Psoas muscle (tissue), 8 donors: ENCODE data around the gene RDH12. TPM values are rescaled to one million over a fixed set of nuclear protein-coding genes. Genes with fewer than 3 reads are reported as not detected.
A peak's percentile ranks its signal among the peaks of the same experiment; 100 is the strongest.

Experiments
- ATAC-seq, 4 donors: fragments of 200-7000 bp; cut with Tn5 transposase; one replicate each; pipeline ENCODE4 v1.9.1; 2020; ENCODE audit warnings: moderate library complexity in 3 of 4, mild to moderate bottlenecking in 2 of 4
- DNase-seq, 2 donors: peaks; one replicate each; pipeline ENCODE4 v3.0.0-alpha.2; 2020
- H3K27ac ChIP-seq: fragments of 200-600 bp; one replicate; pipeline ENCODE4 v1.8.0; 2022
- H3K27me3 ChIP-seq, 3 donors: fragments of 200-600 bp in 1 of 3; one replicate each; pipeline versions ENCODE4 v1.6.1 to v1.8.0; 2013 to 2022; ENCODE audit warnings: low read length in 2 of 3, mild to moderate bottlenecking in 2 of 3, moderate library complexity in 1 of 3; ENCODE audit not compliant: insufficient read depth in 3 of 3
- H3K36me3 ChIP-seq, 2 donors: fragments of 200-600 bp in 1 of 2; one replicate each; pipeline versions ENCODE4 v1.6.1 to v1.8.0; 2013 to 2022; ENCODE audit warnings: low read depth in 1 of 2, mild to moderate bottlenecking in 1 of 2, moderate library complexity in 1 of 2; ENCODE audit not compliant: insufficient read depth in 1 of 2
- H3K4me1 ChIP-seq: fragments of 200-600 bp; one replicate; pipeline ENCODE4 v1.8.0; 2022
- H3K4me3 ChIP-seq: fragments of 200-600 bp; one replicate; pipeline ENCODE4 v1.8.0; 2022; ENCODE audit warnings: mild to moderate bottlenecking
- H3K9me3 ChIP-seq: fragments of 200-600 bp; one replicate; pipeline ENCODE4 v1.8.0; 2022
- CTCF ChIP-seq: fragments of 200-600 bp; IDR thresholded peaks from one replicate; pipeline ENCODE4 v1.8.0; 2022; ENCODE audit warnings: antibody characterized with exemption
- WGBS, 3 donors: extraction: QIAGEN DNeasy Blood & Tissue Kit; methylation state at CpG; one replicate each; pipeline versions ENCODE4 v1.1.6 to v1.1.7; 2013; 5-methylcytosine and 5-hydroxymethylcytosine counted together
- intact Hi-C, 2 donors: fragments of 100-400 bp; cut with DNase I; formaldehyde crosslinking; loops; one replicate each; pipeline versions ENCODE4 v1.11.0 to v1.14.2; 2022
- polyA plus RNA-seq, 3 donors: library from polyadenylated mRNA; stranded (reverse); fragments of 200-250 nt; gene quantifications; one replicate each; pipeline ENCODE4 v1.2.3, GENCODE V29; 2013
- total RNA-seq, 4 donors: library from RNA; stranded (reverse); fragmentation: NEBNext Ultra II Directional in 2 of 4; extraction: Animal tissue kit (Norgen Biotek cat#: 25700) in 2 of 4; gene quantifications; one replicate each; pipeline versions ENCODE4 v1.2.1 to v1.2.4, GENCODE V29; 2021 to 2023
- donor health status: healthy with polysubstance abuse.
- donor health status: DM: no; HTN: no; CAD: no; lungs with moderate emphysema.
- donor health status: Bipolar disorder and iron deficiency.
- donor health status: healthy.
- donor health status: DM: yes; HTN: yes; CAD: no.
- donor health status: DM: no; HTN: no; CAD: no.
- donor health status: DM: no; HTN: no; CAD: no.
- donor health status: DM: yes; HTN: yes; CAD: no.

The RDH12 gene
- total and polyA plus RNA-seq, 7 donors = 0.03 TPM; not detected in 6

GRCh38 chr14:67666750-67667449, 34.8 kb upstream of the RDH12 start:
- H3K36me3 ChIP-seq = peaks cover 0 to 3% of the 10 kb centered on the region in 2 donors
- no peak overlapping the region for H3K4me3 ChIP-seq
- H3K4me1 ChIP-seq = peaks cover 21% of the 10 kb centered on the region
- 10 to 21% (median 16%) methylated on average over 1 of the region's 1 CpG for WGBS, 3 donors
- H3K9me3 ChIP-seq = no peaks in the 10 kb centered on the region
- ATAC-seq = peak; percentile 70 to 87 (median 80)
- intact Hi-C loops = loop anchor here (2.0 to 5.0 kb wide), 3 partner anchors 48 to 85 kb away; partner anchors contain the start of gene ARG2 (in 2 of the 2)
- DNase-seq = no peak
- H3K27me3 ChIP-seq = no peaks in the 10 kb centered on the region
- H3K27ac ChIP-seq = no peak overlapping the region
- peak; percentile 66 for TF ChIP-seq CTCF

DNA sequence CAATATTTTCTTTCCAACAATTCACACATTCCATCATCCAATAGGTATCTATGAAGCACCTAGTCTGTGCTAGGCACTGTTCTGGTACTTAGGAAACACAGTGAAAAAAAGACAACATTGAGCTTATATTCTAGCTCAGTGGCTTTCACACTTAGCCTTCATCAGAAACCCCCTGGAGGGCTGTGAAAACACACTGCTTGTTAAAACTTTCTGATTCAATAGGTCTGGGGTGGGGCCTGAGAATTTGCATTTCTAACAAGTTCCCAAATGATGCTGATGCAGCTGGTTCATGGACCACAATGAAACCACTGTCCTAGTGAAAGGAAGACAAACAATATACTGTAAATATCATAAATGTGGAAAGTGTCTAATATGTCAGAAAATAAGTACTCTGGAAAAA, 33.1 kb upstream of the RDH12 start:
- Histone ChIP-seq H3K27me3 (no peaks in the 10 kb centered on the region), H3K27ac (no peak overlapping the region), H3K4me3 (no peak overlapping the region), H3K4me1 (peaks cover 37% of the 10 kb centered on the region), H3K9me3 (no peaks in the 10 kb centered on the region), H3K36me3 (no peaks in the 10 kb centered on the region)
- DNase-seq (no peak), ATAC-seq (no peak)
- no peak for TF ChIP-seq CTCF
- intact Hi-C loops = loop anchor here (5.0 kb wide), 2 partner anchors 51 to 86 kb away; partner anchors contain the start of gene ARG2 (in 1 of the 2)

DNA sequence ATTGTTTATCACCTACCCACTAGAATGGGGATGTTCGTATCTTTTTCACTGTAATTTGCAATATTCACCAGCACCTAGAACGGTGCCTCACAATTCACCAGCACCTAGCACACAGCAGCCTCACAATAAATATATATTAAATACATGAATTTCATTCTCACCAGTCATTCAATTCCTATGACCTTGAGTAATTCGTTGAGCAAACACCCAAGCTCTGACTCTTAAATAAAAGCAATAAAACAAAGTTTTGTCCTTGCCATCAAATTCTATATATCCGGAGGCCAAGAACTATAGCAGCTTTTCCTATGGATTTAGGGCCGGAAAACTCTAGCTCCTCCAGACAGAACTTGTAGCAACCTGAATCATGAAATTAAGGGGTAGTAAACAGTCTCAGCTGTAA, 28.2 kb upstream of the RDH12 start:
- intact Hi-C loops = no loop called here
- peaks cover 31% of the 10 kb centered on the region for H3K4me1 ChIP-seq
- no peaks in the 10 kb centered on the region for H3K9me3 ChIP-seq
- H3K27me3 ChIP-seq = no peaks in the 10 kb centered on the region
- DNase-seq (no peak), ATAC-seq (no peak)
- peak overlapping the region; percentile 99 for H3K27ac ChIP-seq
- peak overlapping the region; percentile 97 for H3K4me3 ChIP-seq
- 34 to 41% (median 36%) methylated on average over 5 of the region's 5 CpGs for WGBS, 3 donors
- TF ChIP-seq CTCF = no peak
- peaks cover 0 to 10% of the 10 kb centered on the region in 2 donors for H3K36me3 ChIP-seq

GRCh38 chr14:67674139-67674479, 27.6 kb upstream of the RDH12 start:
- peak overlapping the region; percentile 99 for H3K27ac ChIP-seq
- TF ChIP-seq CTCF = peak; percentile 15
- no peaks in the 10 kb centered on the region for H3K9me3 ChIP-seq
- DNase-seq (peak; percentile 75 to 83), ATAC-seq (peak; percentile 79 to 83 (median 82))
- H3K4me1 ChIP-seq = peaks cover 31% of the 10 kb centered on the region
- intact Hi-C loops = no loop called here
- peaks cover 0 to 10% of the 10 kb centered on the region in 2 donors for H3K36me3 ChIP-seq
- 0 to 2% (median 0%) methylated on average over 7 to 25 of the region's 25 CpGs for WGBS, 3 donors
- peak overlapping the region; percentile 97 for H3K4me3 ChIP-seq
- no peaks in the 10 kb centered on the region for H3K27me3 ChIP-seq
